GM12878 (cell line): ENCODE data around the gene BLOC1S3. TPM values are rescaled to one million over a fixed set of nuclear protein-coding genes. Genes with fewer than 3 reads are reported as not detected.
A peak's percentile ranks its signal among the peaks of the same experiment; 100 is the strongest.

Experiments used
- BACH1 ChIP-seq: fragments of 450-650 bp; IDR thresholded peaks from 2 replicates; pipeline ENCODE4 v1.6.1; 2017; ENCODE audit warnings: mild to moderate bottlenecking, borderline replicate concordance
- BCL11A ChIP-seq: IDR thresholded peaks from 2 replicates; pipeline ENCODE4 v1.6.1; 2011; ENCODE audit warnings: low read depth, low read length
- CREB1 ChIP-seq: IDR thresholded peaks from 2 replicates; pipeline ENCODE4 v1.6.1; 2012; ENCODE audit warnings: low read depth, mild to moderate bottlenecking, inconsistent platforms
- DPF2 ChIP-seq: fragments of 450-650 bp; IDR thresholded peaks from 2 replicates; pipeline ENCODE4 v1.6.1; 2017; ENCODE audit warnings: mild to moderate bottlenecking
- GABPA ChIP-seq: IDR thresholded peaks from 2 replicates; pipeline ENCODE4 v1.6.1; 2014; ENCODE audit warnings: antibody characterized with exemption, low read depth, mild to moderate bottlenecking, inconsistent platforms
- KDM1A ChIP-seq: fragments of 200-600 bp; sonication (generic); IDR thresholded peaks from 2 replicates; pipeline ENCODE4 v1.6.1; 2016; ENCODE audit warnings: borderline replicate concordance
- PAX8 ChIP-seq: fragments of 450-650 bp; IDR thresholded peaks from 2 replicates; pipeline ENCODE4 v1.6.1; 2017; ENCODE audit warnings: mild to moderate bottlenecking, moderate library complexity
- POU2F2 ChIP-seq: IDR thresholded peaks from 3 replicates; pipeline ENCODE4 v1.6.1; 2011; ENCODE audit warnings: low read depth, mild to moderate bottlenecking, low read length, borderline replicate concordance
- RAD51 ChIP-seq: fragments of 450-650 bp; IDR thresholded peaks from 2 replicates; pipeline ENCODE4 v1.6.1; 2016; ENCODE audit warnings: moderate library complexity, mild to moderate bottlenecking, inconsistent platforms
- RCOR1 ChIP-seq: conservative IDR thresholded peaks from 2 replicates; pipeline ENCODE4 v1.6.1; 2012; ENCODE audit warnings: low read depth, low read length, improper control_type of control experiment
- SIN3A ChIP-seq: IDR thresholded peaks from 2 replicates; pipeline ENCODE4 v1.6.1; 2012; ENCODE audit warnings: low read depth, low read length, improper control_type of control experiment
- SIX5 ChIP-seq: IDR thresholded peaks from 2 replicates; pipeline ENCODE4 v1.6.1; 2011; ENCODE audit warnings: mild to moderate bottlenecking, low read depth, low read length, moderate library complexity; ENCODE audit not compliant: severe bottlenecking
- SMAD1 ChIP-seq: fragments of 450-650 bp; IDR thresholded peaks from 2 replicates; pipeline ENCODE4 v1.6.1; 2018; ENCODE audit warnings: mild to moderate bottlenecking, low read depth; ENCODE audit not compliant: partially characterized antibody
- SPI1 ChIP-seq: IDR thresholded peaks from 2 replicates; pipeline ENCODE4 v1.6.1; 2011; ENCODE audit warnings: low read depth, mild to moderate bottlenecking, low read length, moderate library complexity, borderline replicate concordance; ENCODE audit not compliant: insufficient read depth
- SREBF2 ChIP-seq: IDR thresholded peaks from 2 replicates; pipeline ENCODE4 v1.6.1; 2012; ENCODE audit warnings: mild to moderate bottlenecking, low read length
- SRF ChIP-seq, 2 experiments: IDR thresholded peaks; 2 replicates each; pipeline ENCODE4 v1.6.1; 2011; ENCODE audit warnings: low read depth in 2 of 2, low read length in 2 of 2, mild to moderate bottlenecking in 1 of 2, moderate library complexity in 1 of 2
- STAT1 ChIP-seq: fragments of 450-650 bp; conservative IDR thresholded peaks from 2 replicates; pipeline ENCODE4 v1.6.1; 2014; ENCODE audit warnings: antibody characterized with exemption, mild to moderate bottlenecking
- STAT3 ChIP-seq: IDR thresholded peaks from 2 replicates; pipeline ENCODE4 v1.6.1; 2011; ENCODE audit warnings: low read depth, low read length, improper control_type of control experiment
- TARDBP ChIP-seq: IDR thresholded peaks from 2 replicates; pipeline ENCODE4 v1.6.1; 2016; ENCODE audit warnings: borderline replicate concordance
- TBL1XR1 ChIP-seq: IDR thresholded peaks from 2 replicates; pipeline ENCODE4 v1.6.1; 2012; ENCODE audit warnings: low read depth, low read length, improper control_type of control experiment
- YBX1 ChIP-seq: fragments of 450-650 bp; IDR thresholded peaks from 2 replicates; pipeline ENCODE4 v1.6.1; 2016; ENCODE audit warnings: antibody characterized with exemption
- polyA plus RNA-seq, 11 experiments: library from polyadenylated mRNA; depleted of rRNA in 4 of 11; unstranded in 6 of 11; stranded (reverse) in 5 of 11; fragments of >200 nt; fragmentation: Nextera tagmentation in 4 of 11; fragmentation: Illumina TruSeq in 1 of 11; extraction: Ambion mirVana in 4 of 11; extraction: Trizol in 1 of 11; gene quantifications; 1 replicate in 1 of 11; 2 replicates in 10 of 11; pipeline versions ENCODE4 v1.2.1 to v1.2.3, GENCODE V29; 2011 to 2016; ENCODE audit warnings: inconsistent platforms in 2 of 11, missing spikeins in 2 of 11, low read depth in 1 of 11
- total RNA-seq, 4 experiments: library from RNA; depleted of rRNA in 3 of 4; stranded (reverse); fragments of >200 nt in 3 of 4; fragmentation: Illumina TruSeq in 1 of 4; extraction: Trizol in 1 of 4; gene quantifications; 2 replicates each; pipeline versions ENCODE4 v1.2.1 to v1.2.3, GENCODE V29; 2013 to 2021
- TF ChIP-seq, protein P1 (sequence below): fragments of 450-650 bp; formaldehyde crosslinking; IDR thresholded peaks from 2 replicates; pipeline ENCODE4 v1.4.0; 2020; ENCODE audit warnings: mild to moderate bottlenecking, moderate library complexity
- TF ChIP-seq, protein P2 (sequence below): fragments of 450-650 bp; IDR thresholded peaks from 2 replicates; pipeline ENCODE4 v1.6.1; 2016; ENCODE audit warnings: mild to moderate bottlenecking
- TF ChIP-seq, protein P3 (sequence below), 3 experiments: IDR thresholded peaks in 2 of 3; conservative IDR thresholded peaks in 1 of 3; 2 replicates each; pipeline ENCODE4 v1.5.1; 2011; ENCODE audit warnings: low read depth in 3 of 3, low read length in 3 of 3, mild to moderate bottlenecking in 3 of 3, control low read depth in 2 of 3, moderate library complexity in 2 of 3, inconsistent platforms in 1 of 3, mixed read lengths in 1 of 3; ENCODE audit not compliant: control insufficient read depth in 2 of 3, insufficient read depth in 1 of 3; ENCODE audit errors: extremely low read depth in 1 of 3

The BLOC1S3 gene
- total and polyA plus RNA-seq, 10 of the 15 experiments (the other 5 are each of a cell fraction or from before 2014, with no cell fraction given), result 3.6 to 18.3 (median 10.4) TPM

DNA sequence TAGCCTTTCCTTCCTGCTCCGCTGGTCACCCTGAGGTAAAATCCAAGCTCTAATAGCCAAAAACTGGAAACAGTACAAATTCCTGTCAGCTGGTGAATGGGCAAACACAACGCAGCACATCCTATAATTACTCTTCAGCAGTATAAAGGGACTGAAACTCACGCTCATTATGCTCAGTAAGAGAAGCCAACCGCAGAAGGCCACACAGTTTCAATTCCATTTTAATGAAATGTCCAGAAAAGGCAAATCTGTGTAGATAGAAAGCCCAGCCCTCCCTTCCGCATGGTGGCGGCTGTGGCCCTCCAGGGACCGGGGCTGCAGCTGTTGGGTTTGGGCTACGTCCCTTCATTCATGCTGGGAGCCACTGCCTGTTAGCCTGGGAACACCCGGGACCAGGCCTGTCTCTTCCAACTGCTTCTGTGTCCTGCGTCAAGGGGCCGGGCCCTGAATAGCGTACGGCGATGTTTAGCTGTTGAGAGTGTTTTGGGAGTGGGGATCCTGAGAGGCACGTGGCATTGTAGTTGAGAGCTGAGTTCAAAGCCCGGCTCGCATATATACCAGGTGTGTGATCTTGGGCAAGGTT lies 41.3 kb upstream of the BLOC1S3 start (continued):
- TF ChIP-seq TBL1XR1 (peak; percentile 59; the same call in 1 of the 2 replicates), STAT1 (no peak), CREB1 (no peak), YBX1 (no peak), SRF (IDR thresholded peaks at IDR 0.05; ENCODE audit: low read depth in 2 of 2, low read length in 2 of 2) (peak; percentile 63 to 98), SREBF2 (no peak), GABPA (no peak), BCL11A (peak; percentile 96), RAD51 (no peak), PAX8 (no peak), SIX5 (no peak), RCOR1 (0 out of 2 replicates have a peak, but pooled peaks have one; percentile 53), BACH1 (peak; percentile 30; the same call in 1 of the 2 replicates), SIN3A (no peak; the same call in 1 of the 2 replicates), POU2F2 (peak; percentile 58; the same call in 2 of the 3 replicates), STAT3 (no peak), KDM1A (no peak), DPF2 (peak; percentile 74), SMAD1 (no peak), TARDBP (no peak), SPI1 (peak; percentile 61)
- TF ChIP-seq, protein P1, sequence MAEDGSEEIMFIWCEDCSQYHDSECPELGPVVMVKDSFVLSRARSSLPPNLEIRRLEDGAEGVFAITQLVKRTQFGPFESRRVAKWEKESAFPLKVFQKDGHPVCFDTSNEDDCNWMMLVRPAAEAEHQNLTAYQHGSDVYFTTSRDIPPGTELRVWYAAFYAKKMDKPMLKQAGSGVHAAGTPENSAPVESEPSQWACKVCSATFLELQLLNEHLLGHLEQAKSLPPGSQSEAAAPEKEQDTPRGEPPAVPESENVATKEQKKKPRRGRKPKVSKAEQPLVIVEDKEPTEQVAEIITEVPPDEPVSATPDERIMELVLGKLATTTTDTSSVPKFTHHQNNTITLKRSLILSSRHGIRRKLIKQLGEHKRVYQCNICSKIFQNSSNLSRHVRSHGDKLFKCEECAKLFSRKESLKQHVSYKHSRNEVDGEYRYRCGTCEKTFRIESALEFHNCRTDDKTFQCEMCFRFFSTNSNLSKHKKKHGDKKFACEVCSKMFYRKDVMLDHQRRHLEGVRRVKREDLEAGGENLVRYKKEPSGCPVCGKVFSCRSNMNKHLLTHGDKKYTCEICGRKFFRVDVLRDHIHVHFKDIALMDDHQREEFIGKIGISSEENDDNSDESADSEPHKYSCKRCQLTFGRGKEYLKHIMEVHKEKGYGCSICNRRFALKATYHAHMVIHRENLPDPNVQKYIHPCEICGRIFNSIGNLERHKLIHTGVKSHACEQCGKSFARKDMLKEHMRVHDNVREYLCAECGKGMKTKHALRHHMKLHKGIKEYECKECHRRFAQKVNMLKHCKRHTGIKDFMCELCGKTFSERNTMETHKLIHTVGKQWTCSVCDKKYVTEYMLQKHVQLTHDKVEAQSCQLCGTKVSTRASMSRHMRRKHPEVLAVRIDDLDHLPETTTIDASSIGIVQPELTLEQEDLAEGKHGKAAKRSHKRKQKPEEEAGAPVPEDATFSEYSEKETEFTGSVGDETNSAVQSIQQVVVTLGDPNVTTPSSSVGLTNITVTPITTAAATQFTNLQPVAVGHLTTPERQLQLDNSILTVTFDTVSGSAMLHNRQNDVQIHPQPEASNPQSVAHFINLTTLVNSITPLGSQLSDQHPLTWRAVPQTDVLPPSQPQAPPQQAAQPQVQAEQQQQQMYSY (CRISPR knock-in tag), result no peak
- TF ChIP-seq, protein P2, sequence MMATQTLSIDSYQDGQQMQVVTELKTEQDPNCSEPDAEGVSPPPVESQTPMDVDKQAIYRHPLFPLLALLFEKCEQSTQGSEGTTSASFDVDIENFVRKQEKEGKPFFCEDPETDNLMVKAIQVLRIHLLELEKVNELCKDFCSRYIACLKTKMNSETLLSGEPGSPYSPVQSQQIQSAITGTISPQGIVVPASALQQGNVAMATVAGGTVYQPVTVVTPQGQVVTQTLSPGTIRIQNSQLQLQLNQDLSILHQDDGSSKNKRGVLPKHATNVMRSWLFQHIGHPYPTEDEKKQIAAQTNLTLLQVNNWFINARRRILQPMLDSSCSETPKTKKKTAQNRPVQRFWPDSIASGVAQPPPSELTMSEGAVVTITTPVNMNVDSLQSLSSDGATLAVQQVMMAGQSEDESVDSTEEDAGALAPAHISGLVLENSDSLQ, result no peak
- TF ChIP-seq, protein P3, sequence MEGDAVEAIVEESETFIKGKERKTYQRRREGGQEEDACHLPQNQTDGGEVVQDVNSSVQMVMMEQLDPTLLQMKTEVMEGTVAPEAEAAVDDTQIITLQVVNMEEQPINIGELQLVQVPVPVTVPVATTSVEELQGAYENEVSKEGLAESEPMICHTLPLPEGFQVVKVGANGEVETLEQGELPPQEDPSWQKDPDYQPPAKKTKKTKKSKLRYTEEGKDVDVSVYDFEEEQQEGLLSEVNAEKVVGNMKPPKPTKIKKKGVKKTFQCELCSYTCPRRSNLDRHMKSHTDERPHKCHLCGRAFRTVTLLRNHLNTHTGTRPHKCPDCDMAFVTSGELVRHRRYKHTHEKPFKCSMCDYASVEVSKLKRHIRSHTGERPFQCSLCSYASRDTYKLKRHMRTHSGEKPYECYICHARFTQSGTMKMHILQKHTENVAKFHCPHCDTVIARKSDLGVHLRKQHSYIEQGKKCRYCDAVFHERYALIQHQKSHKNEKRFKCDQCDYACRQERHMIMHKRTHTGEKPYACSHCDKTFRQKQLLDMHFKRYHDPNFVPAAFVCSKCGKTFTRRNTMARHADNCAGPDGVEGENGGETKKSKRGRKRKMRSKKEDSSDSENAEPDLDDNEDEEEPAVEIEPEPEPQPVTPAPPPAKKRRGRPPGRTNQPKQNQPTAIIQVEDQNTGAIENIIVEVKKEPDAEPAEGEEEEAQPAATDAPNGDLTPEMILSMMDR (IDR thresholded peaks at IDR 0.05 in 2 of 3, conservative IDR thresholded peaks at IDR 0.05 in 1 of 3; ENCODE audit: control insufficient read depth in 2 of 3, extremely low read depth in 1 of 3, insufficient read depth in 1 of 3, low read depth in 3 of 3, low read length in 3 of 3), result peak in 2 of 3 experiments; percentile 14 to 29; a peak in 2 of 6 replicates
